HG03159 (cell line): ENCODE results near the gene ZW10.
A peak's percentile ranks its signal among the peaks of the same experiment; 100 is the strongest.
"Not testable (repeated sequence)": the region's sequence is repeated elsewhere in the genome, so short reads cannot be mapped to it uniquely, and the experiment has no call there.

Experiments used
- ATAC-seq: cut with Tn5 transposase; IDR thresholded peaks from one replicate; pipeline ENCODE4 v1.9.1; 2021; ENCODE audit warnings: mild to moderate bottlenecking, moderate library complexity; ENCODE audit not compliant: unreplicated experiment

Gene ZW10

GRCh38 chr11:113773416-113774173 lies at the start of gene ZW10:
TSS of gene ZW10 (minus strand) at chr11:113773692. CDS start at chr11:113773666, 26 bp downstream.
- ATAC-seq, result peak; percentile 97

- no peak for ATAC-seq
These were observed 44.9 kb upstream of the ZW10 start for GRCh38 chr11:113818426-113818825.

- ATAC-seq, result no peak
These were observed 44.1 kb upstream of the ZW10 start for GRCh38 chr11:113817626-113818025.

- ATAC-seq, result no peak
These were observed 43.7 kb upstream of the ZW10 start for GRCh38 chr11:113817162-113817561.

- no peak for ATAC-seq
These were observed 40.7 kb upstream of the ZW10 start for GRCh38 chr11:113814181-113814580.

- no peak for ATAC-seq
These were observed 35.4 kb upstream of the ZW10 start for GRCh38 chr11:113808931-113809330.

- no peak for ATAC-seq
These were observed 32.9 kb upstream of the ZW10 start for GRCh38 chr11:113806406-113806805.

GRCh38 chr11:113805640-113806039 lies 32.1 kb upstream of the ZW10 start:
- ATAC-seq, result no peak

GRCh38 chr11:113802621-113803020 lies 29.1 kb upstream of the ZW10 start:
- no peak for ATAC-seq

- ATAC-seq, result no peak
These were observed 23.3 kb upstream of the ZW10 start for GRCh38 chr11:113796663-113797259.

GRCh38 chr11:113789675-113790320 lies 16.3 kb upstream of the ZW10 start:
- no peak for ATAC-seq

GRCh38 chr11:113789016-113789415 lies 15.5 kb upstream of the ZW10 start:
- not testable (repeated sequence) for ATAC-seq

- ATAC-seq, result no peak
These were observed 8.6 kb upstream of the ZW10 start for GRCh38 chr11:113782134-113782533.

- ATAC-seq, result no peak
These were observed 8.2 kb upstream of the ZW10 start for GRCh38 chr11:113781682-113782081.

- no peak for ATAC-seq
These were observed 6.0 kb upstream of the ZW10 start, which contains the start of gene CLDN25 for GRCh38 chr11:113779496-113779895. TSS of gene CLDN25 (plus strand) at chr11:113779796. CDS start at chr11:113779796, 0 bp downstream.

GRCh38 chr11:113778111-113778910 lies 4.8 kb upstream of the ZW10 start:
- ATAC-seq, result no peak

- ATAC-seq, result no peak
These were observed 647 bp upstream of the ZW10 start for GRCh38 chr11:113774174-113774503.

- no peak for ATAC-seq
These were observed 438 bp downstream of the ZW10 start for GRCh38 chr11:113773092-113773415.

GRCh38 chr11:113771964-113772363 lies 1.5 kb downstream of the ZW10 start:
- no peak for ATAC-seq

GRCh38 chr11:113764527-113765219 lies 8.8 kb downstream of the ZW10 start:
- ATAC-seq, result no peak

- not testable (repeated sequence) for ATAC-seq
These were observed 10.5 kb downstream of the ZW10 start for GRCh38 chr11:113763040-113763439.
